ENCODE measurements around the gene EPRS1.
A peak's percentile ranks its signal among the peaks of the same experiment; 100 is the strongest.

The EPRS1 gene

DNA sequence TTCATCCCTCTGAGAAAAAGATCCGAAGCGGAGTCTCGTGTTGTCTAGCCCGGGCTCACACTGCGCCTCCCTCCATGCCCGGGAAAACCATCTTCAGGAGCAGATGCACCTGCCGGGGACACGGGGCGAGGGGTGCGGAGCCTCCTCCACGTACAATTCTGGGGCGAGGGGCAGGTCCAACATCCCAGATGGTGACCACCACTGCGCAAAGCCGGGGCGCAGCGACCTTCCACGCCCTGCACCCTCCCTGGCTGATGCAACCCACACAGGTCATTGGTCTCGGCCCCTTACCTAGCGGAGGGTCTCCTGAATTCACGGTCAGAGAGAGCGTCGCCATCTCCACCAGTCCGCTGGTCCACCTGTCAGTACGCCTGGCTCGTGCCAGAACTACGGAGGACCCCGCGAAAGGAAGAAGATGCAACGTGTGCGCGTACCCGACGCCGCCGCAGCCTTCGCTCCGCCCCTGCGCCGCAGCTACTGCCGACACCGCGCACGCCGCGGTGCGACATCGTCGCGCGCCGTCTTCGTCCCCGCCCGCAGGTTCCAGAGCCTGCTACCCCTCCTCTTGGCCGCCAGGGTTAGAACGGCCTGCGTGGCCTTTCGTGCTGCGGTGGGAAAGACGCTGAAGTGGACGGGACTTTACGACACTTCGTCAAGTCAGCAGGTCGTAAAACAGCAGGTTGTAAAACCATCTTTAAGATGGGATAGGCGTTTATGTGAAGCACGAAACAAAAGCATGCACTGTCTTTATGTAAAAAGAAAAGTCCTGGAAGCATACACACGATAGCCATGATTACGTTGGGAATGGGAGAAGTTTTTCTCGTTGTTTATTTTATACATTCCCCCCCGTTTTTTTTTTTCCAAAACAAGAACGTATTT lies at the start of gene EPRS1:
Gene EPRS1 (minus strand): TSS at position 454 of the 879 bp plus-strand sequence. CDS start 117 bp downstream, at position 337.
- DNase-seq: peak; percentile 98

- peak; percentile 95 for DNase-seq
These were observed 48.0 kb upstream of the EPRS1 start, which contains the start of gene IARS2 for GRCh38 chr1:220094016-220094911. TSS of gene IARS2 (plus strand) at chr1:220094132. CDS start at chr1:220094217, 85 bp downstream.

- no peak for DNase-seq
These were observed 47.2 kb upstream of the EPRS1 start for GRCh38 chr1:220093361-220094015.

DNA sequence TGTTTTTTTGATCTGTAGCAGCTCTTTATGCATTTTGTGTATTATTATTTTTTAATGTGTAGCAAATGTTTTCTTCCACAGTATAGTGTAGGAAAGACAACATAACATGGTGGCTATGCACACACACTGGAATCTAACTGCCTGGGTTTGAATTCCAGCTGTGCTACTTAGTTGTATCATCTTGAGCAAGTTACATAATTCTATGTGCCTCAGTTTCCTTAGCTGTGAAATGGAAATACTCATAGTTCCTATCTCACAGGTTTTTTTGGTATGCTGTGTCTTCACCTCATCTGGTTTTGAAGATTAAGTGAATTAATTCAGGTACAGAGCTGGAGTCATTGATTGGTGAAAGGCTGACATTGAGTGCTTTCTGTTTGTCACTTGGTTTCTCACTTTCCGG lies 46.4 kb upstream of the EPRS1 start:
- DNase-seq: no peak

- peak; percentile 97 for DNase-seq
These were observed 43.6 kb upstream of the EPRS1 start, which contains the start of gene BPNT1 for GRCh38 chr1:220089650-220090556. TSS of gene BPNT1 (minus strand) at chr1:220089788. CDS start at chr1:220079846, 9,942 bp downstream.

DNA sequence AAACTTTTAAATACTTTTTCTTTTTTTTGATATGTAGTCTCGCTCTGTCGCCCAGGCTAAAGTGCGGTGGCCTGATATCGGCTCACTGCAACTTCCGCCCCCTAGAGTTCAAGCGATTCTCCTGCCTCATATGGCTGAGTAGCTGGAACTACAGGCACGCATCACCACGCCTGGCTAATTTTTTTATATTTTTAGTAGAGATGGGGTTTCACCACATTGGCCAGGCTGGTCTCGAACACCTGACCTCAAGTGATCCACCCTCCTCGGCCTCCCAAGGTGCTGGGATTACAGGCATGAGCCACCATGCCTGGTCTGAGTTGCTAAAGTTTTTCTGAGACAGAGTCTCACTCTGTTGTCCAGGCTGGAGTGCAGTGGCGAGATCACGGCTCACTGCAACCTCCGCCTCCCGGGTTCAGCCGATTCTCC lies 40.0 kb upstream of the EPRS1 start:
- DNase-seq: peak; percentile 45

GRCh38 chr1:220084460-220084859 lies 38.2 kb upstream of the EPRS1 start:
- DNase-seq: no peak

DNA sequence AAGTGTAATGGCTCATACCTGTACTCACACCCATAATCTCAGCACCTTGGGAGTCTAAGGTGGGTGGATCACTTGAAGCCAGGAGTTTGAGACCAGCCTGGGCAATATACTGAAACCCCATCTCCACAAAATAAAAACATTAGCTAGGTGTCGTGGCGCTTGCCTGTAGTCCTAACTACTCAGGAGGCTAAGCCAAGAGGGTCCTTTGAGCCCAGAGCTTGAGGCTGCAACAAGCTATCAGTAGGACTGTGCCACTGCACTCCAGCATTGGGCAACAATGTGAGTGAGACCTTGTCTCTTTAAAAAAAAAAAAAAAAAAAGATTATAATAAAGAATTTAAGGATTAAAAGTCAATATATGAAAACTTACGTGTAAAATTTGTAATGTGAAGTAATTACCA lies 31.6 kb upstream of the EPRS1 start:
- DNase-seq: peak; percentile 6

GRCh38 chr1:220076861-220077762 lies 30.8 kb upstream of the EPRS1 start:
- DNase-seq: no peak

- no peak for DNase-seq
These were observed 21.2 kb upstream of the EPRS1 start for GRCh38 chr1:220067269-220068204.

GRCh38 chr1:220062629-220063028 lies 16.3 kb upstream of the EPRS1 start:
- no peak for DNase-seq

DNA sequence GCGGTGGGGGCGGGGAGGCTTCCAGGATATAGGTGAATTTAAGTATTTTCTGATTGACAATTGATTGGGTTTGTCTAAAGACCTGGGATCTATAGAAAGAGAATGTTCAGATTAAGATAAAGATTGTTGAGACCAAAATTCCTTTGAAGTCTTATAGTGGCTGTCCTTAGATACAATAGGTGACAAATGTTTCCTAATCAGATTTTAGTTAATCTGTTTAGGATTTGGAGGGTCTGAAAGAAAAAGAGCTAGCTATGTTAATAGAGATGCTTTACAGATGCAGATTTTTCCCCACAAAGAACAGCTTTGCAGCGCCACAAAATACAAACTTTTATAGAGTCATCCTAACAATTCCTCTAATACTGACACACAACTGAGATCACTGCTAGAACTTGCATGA lies 14.6 kb upstream of the EPRS1 start:
- no peak for DNase-seq

GRCh38 chr1:220056374-220056773 lies 10.1 kb upstream of the EPRS1 start:
- no peak for DNase-seq

GRCh38 chr1:220045356-220046051 lies 801 bp downstream of the EPRS1 start:
- peak; percentile 27 for DNase-seq

DNA sequence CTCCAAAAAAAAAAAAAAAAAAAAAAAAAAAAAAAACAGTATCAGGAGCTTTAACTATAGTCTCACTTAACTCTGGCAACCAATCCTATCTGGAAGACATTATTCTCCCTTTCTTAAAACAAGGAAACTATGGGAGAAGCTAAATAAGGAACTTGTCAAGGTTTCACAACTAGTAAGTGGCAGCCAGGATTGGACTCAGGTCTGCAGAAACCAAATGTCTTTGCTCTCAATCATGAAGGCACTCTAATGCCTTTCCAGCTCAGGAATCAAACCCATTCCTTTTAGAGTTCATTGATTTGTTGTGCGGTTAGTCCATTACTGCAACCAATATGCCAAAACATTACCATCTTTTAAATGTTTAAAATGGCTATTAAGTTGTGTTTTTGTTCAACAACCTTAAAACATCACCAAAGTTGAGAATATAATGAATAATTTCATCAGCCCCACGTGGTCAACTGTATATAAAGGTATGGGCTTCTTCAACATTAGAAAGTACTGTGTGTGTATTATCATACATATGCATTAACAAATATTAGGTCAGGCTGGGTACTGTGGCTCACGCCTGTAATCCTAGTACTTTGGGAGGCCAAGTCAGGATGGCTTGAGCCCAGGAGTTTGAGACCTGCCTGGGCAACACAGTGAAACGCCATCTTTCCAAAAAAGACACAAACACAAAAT lies 1.5 kb downstream of the EPRS1 start:
- peak; percentile 35 for DNase-seq

DNA sequence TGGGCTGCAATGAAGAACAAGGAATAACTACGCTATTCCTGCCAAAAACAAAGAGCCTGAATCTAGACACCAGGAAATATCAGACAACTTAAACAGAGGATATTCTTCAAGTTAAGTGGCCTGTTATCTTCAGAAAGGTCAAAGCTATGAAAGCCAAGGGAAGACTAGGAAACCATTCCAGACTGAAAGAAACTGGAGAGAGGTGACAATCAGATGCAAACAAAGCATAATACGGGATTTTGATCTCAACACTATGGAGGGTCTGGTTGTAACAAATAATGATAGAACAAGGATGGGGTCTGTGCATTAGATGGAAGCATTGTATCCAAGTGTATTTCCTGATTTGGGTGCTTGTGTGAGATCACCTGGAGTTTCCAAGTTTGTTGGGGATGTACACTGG lies 2.7 kb downstream of the EPRS1 start:
- DNase-seq: no peak

- no peak for DNase-seq
These were observed 6.2 kb downstream of the EPRS1 start for GRCh38 chr1:220040028-220040596.

DNA sequence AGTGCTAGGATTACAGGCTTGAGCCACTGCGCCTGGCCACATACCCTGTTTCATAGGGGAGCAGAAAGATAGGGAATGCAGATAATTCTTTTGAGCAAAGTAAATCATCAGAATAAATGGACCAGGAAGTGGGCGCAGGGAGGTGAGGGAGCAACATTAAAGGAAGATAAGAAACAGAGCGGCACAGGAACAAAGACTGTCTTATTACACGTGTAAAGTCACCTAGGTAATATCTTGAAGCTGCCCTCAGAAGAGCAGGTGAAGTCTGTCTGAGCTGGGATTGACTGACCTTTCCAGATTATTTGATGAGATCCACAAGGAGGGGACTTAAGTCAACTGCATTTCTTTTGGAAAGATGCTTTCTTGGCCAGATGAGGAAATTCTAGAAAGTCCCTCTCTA lies 7.7 kb downstream of the EPRS1 start:
- DNase-seq: no peak
